Activated T-cell treated with anti-CD3 and anti-CD28 coated beads for 48 hours (primary cell): ENCODE results near the gene WDR18.
"Not testable (repeated sequence)": the region's sequence is repeated elsewhere in the genome, so short reads cannot be mapped to it uniquely, and the experiment has no call there.

Experiments used
- DNase-seq: peaks from one replicate; pipeline ENCODE4 v3.0.0-alpha.2; 2020; ENCODE audit warnings: low read depth

Gene WDR18

DNA sequence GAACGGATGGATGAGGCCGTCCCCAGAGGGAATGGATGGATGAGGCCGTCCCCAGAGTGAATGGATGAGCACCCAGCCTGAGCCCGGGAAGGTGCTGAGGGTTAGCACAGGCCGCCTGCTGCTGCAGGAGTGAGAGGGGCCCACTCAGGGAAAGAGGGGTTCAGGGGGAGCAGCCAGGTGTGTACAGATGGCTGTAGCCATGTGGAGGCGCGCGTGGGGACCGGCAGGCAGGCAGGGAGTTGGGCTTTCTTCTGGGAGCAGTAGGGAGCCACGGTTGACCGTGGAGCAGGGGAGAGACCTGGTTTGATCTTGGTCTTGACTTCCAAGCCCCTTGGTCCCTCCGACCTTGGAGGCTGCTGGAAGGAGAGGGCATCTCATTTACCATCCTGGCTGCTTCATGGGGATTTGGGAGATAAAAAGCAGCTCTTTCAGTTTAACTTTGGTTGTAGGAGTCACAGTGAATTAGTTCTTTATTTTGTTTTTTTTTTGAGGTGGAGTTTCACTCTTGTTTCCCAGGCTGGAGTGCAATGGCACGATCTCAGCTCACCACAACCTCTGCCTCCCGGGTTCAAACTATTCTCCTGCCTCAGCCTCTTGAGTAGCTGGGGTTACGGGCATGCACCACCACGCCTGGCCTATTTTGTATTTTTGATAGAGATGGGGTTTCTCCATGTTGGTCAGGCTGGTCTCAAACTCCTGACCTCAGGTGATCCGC lies 33.6 kb upstream of the WDR18 start:
- no peak for DNase-seq

DNA sequence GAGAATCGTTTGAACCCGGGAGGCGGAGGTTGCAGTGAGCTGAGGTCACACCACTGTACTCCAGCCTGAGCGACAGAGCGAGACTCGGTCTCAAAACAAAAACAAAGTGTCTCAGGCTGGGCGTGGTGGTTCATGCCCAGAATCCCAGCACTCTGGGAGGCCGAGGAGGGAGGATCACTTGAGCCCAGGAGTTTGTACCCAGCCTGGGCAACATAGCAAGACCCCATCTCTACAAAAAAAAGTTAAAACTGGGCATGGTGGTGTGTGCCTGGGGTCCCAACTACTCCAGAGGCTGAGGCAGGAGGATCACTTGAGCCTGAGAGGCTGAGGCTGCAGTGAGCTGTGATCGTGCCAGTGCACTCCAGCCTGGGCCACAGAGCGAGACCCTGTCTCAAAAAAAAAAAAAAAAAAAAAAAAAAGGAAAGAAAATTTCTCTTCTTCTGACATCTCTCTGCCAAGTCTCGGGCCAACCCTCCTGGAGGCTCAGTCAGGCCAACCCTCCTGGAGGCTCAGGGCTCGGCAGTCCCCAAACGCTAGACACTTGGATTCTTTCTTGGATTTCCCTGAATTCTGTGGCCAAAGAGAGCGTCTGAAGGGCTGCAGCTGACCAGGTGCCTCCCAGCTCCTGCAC lies 32.0 kb upstream of the WDR18 start:
- no peak for DNase-seq

DNA sequence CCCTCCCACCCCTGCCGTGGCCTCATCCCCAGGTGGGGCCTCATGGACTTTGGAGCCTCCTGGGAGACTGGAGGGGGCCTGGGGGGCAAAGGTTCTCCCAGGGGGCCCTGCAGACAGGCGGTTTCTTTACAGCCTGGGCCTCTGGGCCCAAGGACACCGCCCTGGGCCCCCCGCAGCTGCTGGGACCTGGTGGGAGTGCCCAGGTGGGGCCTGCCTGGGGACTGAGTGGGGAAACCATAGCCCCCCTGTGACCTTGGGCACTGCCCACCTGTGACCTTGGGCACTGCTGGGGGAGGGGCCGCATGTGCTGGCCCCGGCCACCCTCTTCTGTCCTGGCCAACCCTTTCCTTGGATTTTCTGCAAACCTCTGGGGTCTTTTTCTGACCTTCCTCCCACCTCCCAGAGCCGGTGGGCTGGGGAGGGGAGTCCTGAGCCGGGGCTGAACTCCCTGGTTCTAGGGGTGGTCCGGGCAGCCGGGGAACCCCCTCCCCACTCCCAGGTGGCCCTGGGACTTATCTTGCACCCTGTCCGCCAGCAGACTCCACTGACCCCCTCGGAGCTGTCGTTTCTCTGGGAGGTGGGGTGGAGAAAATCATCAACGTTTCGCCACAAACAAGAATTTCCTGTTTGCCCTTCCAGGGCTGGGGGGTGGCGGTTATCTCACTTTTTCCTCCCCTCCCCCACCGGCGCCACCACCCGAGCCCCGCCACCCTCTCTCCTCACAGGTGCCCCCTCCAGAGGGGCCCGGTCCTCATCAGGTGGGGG lies 31.3 kb upstream of the WDR18 start:
- DNase-seq = no peak

DNA sequence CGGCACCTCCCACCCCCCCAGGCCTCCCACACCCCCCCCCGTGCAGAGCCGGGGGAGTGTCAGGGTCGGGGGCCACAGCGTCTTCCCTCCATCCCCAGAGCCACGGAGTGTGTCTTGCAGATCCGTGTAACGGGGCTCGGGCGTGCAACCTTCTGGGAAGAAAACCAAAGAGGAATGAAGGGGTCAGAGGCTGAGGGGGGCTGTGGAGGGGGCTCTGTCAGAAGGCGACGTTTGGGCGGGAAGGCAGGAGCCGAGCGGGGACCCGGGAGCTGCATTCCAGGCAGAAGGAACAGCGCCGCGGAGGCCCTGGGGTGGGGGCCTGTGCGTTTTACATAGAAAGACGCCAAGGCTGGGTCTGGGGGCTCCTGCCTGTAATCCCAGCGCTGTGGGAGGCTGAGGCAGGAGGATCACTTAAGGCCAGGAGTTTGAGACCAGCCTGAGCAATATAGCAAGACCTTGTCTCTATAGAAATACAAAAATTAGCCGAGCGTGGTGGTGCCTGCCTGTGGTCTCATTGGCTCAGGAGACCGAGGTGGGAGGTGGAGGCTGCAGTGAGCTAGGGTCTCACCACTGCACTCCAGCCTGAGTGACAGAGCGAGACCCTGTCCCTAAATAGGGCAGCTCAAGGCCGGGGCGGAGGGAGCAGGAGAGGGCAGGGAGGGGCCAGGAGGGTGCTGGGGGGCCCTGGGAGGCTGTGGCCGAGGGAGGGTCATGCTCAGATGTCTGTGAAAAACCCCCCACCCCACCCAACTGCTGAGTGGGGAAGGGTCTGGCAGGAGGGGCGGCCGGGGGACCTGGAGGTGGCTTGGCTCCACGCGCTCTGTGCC lies 30.5 kb upstream of the WDR18 start:
- DNase-seq = no peak

DNA sequence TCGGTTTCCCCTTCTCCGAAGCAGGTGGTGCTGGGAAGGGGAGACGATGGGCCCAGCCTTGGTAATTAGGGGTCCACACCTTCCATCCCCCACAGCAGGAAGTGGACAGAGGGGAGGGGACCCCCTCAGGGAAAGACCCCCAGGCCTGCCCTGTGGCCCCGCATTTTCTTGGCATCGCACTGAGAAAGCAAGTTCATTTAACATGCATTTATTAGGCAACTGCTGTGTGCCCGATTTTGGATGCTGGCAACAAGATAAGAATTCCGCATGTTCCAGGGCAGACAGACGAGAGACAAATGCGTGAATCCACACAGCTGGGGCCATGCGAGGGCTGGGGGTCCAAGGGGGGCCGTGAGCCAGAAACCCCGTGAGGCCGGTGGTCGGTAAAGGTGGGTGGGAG lies 29.9 kb upstream of the WDR18 start:
- DNase-seq = no peak

DNA sequence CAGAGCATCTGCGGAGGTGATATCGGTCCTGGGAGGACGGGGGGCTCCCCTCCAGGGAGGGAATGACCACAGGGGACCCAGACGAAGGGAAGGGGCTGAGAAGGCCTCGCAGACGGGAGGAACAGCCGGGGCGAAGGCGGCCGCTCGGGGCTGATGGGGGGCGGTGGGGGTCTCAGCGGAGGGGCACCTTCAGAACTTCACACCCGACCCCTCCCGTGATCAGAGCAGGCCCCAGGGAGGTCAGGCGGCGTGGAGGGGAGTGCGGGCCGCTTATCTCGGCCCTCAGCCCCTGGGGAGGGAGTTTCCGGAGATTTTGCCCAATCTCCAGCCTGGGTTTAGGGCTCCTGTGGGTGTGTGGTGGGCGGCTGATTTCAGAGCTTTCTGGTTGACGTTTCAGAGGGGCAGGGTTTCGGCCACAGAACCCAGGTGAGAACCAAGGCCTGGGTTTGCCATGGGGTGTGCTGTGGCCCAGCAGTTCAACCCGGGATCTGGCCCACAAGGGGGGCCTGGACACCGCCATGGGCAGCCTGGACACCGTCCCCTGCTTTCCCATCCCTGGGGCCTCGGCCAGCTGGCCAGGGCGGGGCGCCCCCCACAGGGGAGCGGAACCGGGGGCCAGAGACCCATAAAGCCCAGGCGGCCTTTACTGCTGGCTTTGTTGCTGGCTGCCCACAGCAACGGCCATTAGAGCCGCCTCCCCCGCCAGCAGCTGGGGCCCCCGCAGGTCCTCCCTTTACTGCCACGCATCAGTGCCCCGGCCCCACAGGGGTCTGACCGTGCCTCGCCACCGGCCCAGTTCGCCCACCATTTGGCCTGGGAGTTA lies 29.3 kb upstream of the WDR18 start:
- no peak for DNase-seq

DNA sequence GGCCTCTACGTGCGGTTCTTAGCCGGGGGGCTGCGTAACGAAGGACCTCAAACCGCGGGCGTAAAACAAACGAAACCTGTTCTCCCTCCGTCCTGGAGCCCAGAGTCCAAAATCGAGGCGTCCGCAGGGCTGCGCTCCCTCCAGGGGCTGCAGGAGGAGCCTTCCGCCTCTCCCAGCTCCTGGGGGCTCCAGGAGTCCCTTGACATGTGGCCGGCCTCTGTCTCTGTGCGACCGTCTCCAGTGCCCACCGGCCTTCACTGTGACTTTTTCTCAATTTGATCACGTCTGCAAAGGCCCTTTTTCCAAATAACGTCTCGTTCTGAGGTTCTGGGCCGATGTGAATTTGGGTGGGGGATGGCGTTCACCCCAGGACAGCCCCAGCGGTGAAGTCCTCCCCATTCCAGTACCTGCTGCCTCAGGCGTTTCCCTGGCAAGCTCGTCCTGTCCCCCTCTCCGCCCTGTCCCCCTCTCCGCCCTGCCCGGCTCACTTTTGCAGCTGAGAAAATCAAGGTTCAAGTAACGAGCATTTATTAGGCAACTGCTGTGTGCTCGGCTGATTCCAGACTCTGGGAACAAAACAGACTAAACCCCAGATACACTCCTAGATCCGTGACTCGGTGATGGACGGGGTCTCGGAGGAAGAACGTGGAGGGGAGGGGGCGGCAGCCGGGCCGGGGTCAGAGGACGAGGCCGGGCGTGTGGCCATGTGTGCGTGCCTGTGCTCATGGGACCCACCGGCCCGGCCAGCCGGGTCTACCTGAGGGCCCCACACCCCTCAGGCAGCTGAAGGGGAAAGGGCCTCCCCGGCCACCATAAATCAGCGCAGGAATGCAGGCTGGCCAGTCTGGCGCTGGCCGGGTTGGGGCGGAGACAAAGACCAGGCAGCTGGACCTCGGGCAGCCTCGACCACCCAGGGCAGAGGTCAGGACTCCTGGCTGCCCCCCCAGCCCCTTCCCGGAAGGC lies 28.1 kb upstream of the WDR18 start:
- no peak for DNase-seq

DNA sequence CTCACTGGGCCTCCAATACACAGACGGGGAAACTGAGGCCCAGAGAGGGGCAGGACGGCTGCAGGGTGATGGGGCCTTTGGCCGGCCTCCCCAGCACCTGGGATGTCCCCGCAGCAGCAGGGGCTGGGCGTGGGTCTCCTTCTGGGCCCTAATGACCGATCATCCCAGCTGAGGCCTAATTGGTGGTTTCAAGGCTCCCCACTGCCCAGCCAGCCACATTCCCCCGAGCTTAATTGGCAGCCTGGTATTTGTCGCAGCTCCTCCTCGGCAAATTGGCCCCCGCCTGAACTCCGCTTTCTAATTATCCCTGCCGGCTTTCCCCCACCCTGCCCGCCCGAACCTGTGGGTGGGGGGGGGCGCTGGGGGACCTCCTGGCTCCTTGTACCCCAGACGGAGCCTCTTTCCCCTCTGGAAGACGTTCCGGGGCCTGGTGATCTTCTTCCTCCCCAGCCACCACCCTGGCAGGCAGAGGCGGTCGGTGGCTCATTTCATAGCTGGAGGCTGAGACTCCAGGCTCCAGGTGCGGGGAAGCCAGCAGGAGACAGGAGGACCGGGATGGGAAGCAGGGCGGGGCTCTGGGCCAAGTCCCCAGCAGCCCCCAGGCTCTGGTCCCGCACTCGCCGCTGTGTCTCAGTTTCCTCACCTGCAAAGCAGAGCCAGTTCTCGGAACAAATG lies 27.2 kb upstream of the WDR18 start:
- no peak for DNase-seq

DNA sequence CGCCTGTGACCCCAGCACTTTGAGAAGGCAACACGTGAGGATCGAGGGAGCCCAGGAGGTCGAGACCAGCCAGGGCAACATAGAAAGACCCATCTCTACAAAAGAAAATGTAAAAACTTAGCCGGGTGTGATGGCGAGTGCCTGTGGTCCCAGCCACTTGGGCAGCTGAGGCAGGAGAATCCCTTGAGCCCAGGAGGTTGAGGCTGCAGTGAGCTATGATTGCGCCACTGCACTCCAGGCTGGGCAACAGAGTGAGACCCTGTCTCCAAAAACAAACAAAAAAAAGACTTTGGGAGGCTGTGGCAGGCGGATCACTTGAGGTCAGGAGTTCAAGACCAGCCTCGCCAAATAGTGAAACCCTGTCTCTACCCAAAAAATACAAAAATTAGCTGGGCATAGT lies 26.6 kb upstream of the WDR18 start:
- not testable (repeated sequence) for DNase-seq

DNA sequence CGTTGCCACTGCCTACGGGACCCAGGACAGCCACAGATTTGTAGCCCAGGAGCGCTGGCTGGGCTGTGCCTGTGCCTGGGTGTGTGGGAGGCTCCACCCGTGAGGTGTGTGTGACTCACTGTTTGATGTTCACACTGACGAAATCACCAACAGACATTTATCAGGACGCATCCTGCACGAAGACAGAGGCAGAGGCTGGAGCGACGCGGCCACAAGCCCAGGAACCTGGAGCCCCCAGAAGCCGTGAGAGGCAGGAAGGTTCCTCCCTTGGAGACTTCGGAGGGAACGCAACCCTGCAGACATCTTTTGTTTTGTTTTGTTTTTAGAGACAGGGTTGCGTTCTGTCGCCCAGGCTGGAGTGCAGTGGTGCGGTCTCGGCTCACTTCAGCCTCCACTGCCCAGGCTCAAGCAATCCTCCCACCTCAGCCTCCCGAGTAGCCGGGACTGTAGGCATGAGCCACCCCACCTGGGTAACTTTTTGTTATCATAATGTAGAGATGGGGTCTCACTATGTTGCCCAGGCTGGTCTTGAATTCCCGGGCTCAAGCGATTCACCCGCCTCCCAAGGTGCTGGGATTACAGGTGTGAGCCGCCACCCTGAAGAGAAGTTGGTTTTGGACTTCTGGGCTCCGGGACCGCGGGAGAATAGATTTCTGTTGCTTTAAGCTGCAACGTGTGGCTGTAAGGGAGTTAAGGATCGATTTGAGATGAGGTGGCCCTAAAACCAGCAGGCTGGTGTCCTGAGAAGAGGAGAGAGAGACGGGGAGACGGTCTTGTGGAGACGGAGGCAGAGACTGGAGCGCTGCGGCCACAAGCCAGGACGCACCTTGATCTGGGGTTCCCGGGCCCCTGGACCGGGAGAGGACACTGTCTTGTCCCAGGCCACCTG lies 24.9 kb upstream of the WDR18 start:
- peak; percentile 52 for DNase-seq

DNA sequence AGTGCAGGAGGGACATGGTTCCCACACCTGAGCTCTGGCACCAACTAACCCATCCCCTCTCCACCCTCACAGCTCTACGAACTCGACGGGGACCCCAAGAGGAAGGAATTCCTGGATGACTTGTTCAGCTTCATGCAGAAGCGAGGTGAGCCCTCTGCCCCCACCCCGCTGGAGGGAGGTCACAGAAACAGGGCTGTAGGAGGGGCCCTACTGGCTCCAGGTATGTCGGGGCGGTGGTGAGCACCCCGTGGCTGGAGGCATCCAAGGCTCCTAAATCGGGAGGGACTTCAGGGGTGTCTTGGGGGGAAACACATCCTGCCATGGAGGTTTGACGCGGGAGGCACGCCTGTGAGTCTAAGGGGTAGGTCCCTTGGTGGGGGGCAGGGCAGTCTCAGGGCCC lies 24.1 kb upstream of the WDR18 start:
- DNase-seq = no peak

DNA sequence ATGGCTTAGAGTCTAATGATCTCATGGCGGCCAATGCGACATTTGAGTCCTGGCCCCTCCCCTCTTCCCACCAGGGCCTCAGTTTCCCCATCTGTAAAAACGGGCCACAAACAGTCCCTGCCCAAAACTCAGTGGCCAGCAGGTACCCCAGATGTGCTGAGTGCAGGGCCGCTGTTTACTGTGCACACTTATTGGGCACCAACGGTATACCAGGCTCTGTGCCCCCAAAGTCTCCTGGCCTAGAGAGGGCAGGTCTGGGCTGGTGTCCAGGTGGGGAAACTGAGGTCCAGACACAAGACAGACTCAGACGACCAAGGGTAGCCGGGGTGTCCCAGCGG lies 23.6 kb upstream of the WDR18 start:
- no peak for DNase-seq

DNA sequence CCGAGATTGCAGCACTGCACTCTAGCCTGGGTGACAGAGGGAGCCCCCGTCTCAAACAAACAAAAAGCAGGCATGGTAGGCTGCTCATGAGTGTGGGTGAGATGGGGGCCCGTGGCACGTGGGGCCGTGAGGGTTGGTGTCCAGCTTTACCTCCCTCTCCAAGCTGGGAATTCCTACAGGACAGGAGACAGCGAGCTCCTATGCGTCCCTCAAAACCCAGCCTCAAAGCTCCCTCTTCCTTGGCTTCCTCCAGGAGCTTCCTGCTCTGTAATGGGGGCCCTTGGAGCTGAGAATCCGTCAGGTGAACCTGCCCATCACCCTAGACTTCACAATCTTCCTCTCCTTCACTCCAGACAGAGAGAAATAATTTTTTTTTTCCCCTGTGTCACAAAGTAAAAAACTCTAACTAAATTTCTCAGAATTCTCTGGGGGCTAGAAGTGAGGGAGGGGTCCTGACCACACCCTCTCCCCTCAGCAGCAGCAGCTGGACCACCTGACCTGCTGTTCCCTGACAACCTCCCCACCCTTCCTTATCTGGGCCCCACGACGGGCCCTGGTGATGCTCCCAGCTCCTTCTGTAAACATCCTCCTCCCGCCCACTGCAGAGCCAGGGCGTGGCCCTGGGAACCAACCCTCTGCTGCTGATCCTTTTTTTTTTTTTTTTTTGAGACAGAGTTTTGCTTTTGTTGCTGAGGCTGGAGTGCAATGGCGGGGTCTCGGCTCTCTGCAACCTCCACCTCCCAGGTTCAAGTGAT lies 22.1 kb upstream of the WDR18 start:
- no peak for DNase-seq

DNA sequence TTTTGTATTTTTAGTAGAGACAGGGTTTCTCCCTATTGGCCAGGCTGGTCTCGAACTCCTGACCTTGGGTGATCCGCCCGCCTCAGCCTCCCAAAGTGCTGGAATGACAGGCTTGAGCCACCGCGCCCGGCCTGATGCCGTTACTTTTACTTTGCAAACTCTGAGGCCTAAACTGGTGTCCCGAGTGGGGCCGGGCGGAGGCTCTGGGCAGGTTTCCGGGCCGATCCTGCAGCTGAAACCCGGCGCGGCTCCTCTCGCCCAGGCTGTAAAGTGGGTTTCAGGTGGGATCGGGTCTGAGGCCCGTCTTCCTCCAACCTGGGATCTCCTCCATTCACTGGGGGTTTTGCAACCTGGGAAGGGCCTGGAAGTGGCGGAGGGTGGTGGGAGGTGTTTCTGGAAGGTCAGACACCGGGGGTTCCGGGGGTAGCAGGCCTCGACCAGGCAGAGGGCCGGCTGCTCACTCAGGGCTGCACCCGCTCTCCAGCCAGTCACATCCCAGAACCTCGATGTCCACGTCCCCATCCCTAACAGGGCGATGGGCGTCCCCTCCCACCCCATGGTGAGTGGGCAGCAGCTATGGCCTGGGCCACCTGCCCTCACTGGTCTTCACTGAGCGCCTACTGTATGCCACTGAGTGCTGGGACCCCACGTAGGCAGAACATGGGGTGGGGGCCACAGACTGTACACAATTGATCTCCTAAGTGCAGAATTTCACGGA lies 21.3 kb upstream of the WDR18 start:
- DNase-seq = no peak

DNA sequence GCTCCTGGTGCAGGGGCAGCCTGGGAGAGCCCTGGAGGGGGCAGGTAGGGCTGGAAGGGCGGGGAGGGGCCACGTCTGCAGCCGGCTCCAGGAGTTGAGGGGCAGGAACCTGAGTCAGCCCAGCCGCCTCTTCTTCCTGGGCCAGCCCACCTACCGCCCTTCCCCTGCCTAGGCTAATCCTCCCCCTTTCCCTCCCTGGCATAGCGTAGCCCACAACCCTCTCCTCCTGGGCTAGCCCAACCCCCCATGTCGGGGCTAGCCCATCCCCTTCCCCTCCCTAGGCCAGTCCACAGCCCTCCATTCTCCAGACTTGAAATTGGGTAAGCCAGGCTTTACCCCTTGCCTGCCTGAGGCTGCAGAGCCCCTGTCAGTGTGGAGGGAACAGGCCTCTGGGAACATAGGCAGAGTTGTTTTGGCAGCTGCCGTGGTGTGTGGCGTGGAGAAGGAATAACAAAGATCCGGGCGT lies 20.6 kb upstream of the WDR18 start:
- DNase-seq = no peak

DNA sequence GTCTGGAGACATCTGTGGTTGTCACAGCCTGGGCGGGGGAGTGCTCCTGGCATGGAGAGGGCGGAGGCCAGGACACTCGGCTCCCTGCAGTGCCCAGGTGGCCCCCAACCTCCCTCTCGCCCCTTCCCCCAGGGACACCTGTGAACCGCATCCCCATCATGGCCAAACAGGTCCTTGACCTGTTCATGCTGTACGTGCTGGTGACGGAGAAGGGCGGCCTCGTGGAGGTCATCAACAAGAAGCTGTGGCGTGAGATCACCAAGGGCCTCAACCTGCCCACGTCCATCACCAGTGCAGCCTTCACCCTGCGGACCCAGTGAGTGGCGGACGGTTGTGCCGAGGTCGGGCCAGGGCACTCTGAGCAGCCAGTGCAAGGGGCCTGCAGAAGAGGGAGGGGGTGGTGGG lies 20.0 kb upstream of the WDR18 start:
- DNase-seq = no peak
